ENCODE results near the gene TP53I13.

GRCh38 chr17:29618272-29619065 is 50.0 kb downstream of the TP53I13 start:
- no peak for TF ChIP-seq CTCF (IDR thresholded peaks at IDR 0.05; ENCODE audit: insufficient read depth, low read depth, low read length)
- TF ChIP-seq EZH2 (IDR thresholded peaks at IDR 0.05; ENCODE audit: insufficient read depth, low read length), result no peak

All from astrocyte (in vitro differentiated cells and primary cell).